ENCODE results near the gene NCAN.

The NCAN gene

DNA sequence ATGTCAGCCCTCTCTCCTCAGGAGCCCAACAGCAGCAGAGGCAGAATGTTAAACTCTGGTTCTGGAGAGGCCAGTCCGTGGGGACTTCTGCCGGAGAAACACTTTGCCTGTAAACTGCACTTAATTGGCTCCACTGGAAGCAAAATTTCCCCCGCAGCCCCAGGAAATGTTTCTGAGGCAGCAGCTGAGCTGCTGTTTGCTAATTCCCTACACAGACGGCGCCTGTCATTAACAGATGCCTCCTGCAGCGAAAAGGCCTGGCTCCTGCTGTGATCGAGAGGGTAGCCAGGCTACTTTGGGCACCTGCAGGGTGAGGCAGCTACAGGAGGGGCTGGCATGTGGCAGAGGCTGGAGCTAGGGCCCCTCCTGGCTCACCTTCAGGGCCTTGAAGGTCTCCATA, 66.6 kb downstream of the NCAN start:
- DNase-seq (ENCODE audit: low read depth): no peak

DNA sequence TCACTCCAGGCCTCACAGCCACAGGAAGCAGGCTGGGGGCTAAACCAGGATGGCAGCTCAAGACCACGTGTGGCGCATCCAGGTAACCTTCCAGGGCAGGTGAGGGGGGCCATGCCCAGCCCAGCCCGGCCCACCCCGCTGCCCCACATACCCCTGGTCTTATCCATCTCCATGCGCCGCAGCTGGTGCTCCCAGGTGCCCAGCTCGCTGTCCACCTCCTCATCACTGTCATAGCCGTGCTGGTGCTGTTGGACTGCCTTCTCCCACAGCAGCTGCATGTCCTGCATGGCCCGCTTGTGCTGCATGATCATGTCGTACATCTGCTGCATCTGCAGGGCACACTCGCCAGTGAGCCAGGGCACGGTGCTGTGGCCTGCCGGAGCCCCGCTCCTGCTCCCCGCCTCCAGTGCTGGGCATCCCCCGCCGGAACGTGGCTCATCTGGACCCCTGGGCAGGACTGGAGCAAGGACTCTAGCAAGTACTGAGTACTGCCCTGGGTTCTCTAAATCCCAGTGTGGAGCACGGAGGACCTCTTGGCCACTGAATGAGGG, 67.4 kb downstream of the NCAN start:
- no peak overlapping the region for H3K4me3 ChIP-seq (ENCODE audit: low read length)
- no peak for DNase-seq (ENCODE audit: low read depth)
- TF ChIP-seq, protein P1, sequence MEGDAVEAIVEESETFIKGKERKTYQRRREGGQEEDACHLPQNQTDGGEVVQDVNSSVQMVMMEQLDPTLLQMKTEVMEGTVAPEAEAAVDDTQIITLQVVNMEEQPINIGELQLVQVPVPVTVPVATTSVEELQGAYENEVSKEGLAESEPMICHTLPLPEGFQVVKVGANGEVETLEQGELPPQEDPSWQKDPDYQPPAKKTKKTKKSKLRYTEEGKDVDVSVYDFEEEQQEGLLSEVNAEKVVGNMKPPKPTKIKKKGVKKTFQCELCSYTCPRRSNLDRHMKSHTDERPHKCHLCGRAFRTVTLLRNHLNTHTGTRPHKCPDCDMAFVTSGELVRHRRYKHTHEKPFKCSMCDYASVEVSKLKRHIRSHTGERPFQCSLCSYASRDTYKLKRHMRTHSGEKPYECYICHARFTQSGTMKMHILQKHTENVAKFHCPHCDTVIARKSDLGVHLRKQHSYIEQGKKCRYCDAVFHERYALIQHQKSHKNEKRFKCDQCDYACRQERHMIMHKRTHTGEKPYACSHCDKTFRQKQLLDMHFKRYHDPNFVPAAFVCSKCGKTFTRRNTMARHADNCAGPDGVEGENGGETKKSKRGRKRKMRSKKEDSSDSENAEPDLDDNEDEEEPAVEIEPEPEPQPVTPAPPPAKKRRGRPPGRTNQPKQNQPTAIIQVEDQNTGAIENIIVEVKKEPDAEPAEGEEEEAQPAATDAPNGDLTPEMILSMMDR (conservative IDR thresholded peaks at IDR 0.05; ENCODE audit: low read length): no peak

More for the DNA sequence above, 66.6 kb downstream of the NCAN start:
- no peak overlapping the region for H3K4me3 ChIP-seq (ENCODE audit: low read length)
- TF ChIP-seq, protein P1 (conservative IDR thresholded peaks at IDR 0.05; ENCODE audit: low read length): no peak

DNA sequence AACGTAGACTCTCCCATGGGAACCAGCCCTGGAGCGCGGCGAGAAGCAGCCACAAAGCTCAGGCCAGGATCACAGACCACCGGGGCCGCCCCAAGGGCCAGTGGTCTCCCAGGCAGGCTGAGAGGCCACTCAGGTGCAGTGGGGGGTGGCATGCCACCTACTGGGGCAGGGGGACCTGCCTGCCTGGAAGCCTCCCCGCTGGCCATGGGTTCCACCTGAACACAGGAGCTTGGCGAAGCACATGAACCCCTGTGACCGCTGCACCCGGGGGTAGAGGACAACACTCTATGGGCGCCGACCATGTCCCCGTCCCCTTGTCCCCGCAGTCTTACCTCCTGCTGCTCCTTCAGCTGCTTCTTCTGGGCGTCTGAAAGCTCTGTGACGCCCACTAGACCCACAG, 68.1 kb downstream of the NCAN start:
- DNase-seq (ENCODE audit: low read depth): no peak
- TF ChIP-seq, protein P1 (conservative IDR thresholded peaks at IDR 0.05; ENCODE audit: low read length): no peak

DNA sequence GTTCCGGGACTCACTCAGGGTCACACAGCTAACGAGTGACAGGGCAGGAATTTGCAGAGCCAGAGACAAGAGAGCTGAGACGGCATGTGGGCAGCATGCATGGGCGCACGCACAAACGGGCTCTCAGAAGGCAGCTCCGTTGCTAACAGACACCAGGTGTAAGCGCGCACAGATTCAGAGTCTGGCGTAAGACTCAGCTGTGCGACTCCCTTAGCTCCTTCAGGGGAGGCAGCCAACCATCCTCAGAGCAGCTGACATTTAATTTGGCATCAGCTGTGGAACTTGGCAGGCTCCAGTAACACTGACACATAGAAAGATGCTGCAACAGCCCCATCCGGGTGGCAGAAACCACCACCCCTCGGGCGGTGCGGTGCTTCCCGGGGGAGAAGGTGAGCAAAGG, 68.8 kb downstream of the NCAN start:
- no peak overlapping the region for H3K4me3 ChIP-seq (ENCODE audit: low read length)
- peak; percentile 80 for DNase-seq (ENCODE audit: low read depth)
- TF ChIP-seq, protein P1 (conservative IDR thresholded peaks at IDR 0.05; ENCODE audit: low read length): no peak

More for the DNA sequence above, 68.1 kb downstream of the NCAN start:
- H3K4me3 ChIP-seq (ENCODE audit: low read length): no peak overlapping the region

DNA sequence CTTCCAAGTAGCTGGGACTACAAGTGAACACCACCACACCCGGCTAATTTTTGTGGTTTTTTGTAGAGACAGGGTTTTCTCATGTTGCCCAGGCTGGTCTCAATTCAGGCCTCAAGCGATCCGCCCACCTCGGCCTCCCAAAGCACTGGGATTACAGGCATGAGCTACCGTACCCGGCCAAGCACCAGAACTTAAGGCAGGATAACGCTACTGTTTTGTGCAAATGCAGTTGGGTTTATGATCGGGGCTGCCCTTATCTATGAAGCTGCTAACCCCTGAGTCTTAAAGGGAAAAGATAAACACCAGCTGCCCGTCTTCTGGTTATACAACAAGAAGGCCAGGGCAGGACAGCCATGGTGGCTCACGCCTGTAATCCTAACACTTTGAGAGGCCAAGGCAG, 73.9 kb downstream of the NCAN start:
- TF ChIP-seq, protein P1 (conservative IDR thresholded peaks at IDR 0.05; ENCODE audit: low read length): no peak
- no peak for DNase-seq (ENCODE audit: low read depth)
- H3K4me3 ChIP-seq (ENCODE audit: low read length): no peak overlapping the region

DNA sequence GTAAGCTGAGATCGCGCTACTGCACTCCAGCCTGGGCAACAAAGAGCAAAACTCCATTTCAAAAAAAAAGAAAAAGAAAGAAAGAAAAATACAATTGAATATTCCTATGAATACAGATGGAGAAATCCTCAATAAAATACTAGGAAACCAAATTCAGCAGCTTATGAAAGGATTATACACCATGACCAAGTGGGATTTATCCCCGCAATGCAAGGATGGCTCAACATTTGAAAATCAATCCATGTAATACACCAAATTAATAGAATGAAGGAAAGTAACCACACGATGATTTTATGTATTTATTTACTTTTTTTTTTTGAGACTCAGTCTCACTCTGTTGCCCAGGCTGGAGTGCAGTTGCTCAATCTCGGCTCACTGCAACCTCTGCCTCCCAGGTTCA, 80.8 kb downstream of the NCAN start:
- TF ChIP-seq, protein P1 (conservative IDR thresholded peaks at IDR 0.05; ENCODE audit: low read length): no peak
- no peak for DNase-seq (ENCODE audit: low read depth)
- no peak overlapping the region for H3K4me3 ChIP-seq (ENCODE audit: low read length)

DNA sequence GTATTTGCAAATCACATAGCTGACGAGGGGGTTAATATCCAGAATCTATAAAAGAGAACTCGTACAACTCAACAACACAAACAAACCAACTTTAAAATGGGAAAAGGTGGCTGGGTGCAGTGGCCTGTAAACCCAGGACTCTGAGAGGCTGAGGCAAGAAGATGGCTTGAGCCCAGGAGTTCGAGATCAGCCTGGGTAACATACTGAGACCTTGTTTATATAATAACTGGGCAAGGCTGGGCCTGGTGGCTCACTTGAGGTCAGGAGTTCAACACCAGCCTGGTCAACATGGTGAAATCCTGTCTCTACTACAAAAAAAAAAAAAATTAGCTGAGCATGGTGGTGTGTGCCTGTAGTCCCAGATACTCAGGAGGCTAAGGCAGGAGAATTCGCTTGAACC, 83.2 kb downstream of the NCAN start:
- no peak for DNase-seq (ENCODE audit: low read depth)
- TF ChIP-seq, protein P1 (conservative IDR thresholded peaks at IDR 0.05; ENCODE audit: low read length): no peak
- H3K4me3 ChIP-seq (ENCODE audit: low read length): no peak overlapping the region
